HG03460 (cell line): Measurements from ENCODE around the gene CBLC.
"Not testable (repeated sequence)": the region's sequence is repeated elsewhere in the genome, so short reads cannot be mapped to it uniquely, and the experiment has no call there.

ENCODE experiments used
- ATAC-seq: cut with Tn5 transposase; IDR thresholded peaks from one replicate; pipeline ENCODE4 v1.9.1; 2021; ENCODE audit not compliant: unreplicated experiment

CBLC gene

GRCh38 chr19:44765033-44765948, 12.4 kb upstream of the CBLC start:
- ATAC-seq: no peak

GRCh38 chr19:44765949-44766335, 11.7 kb upstream of the CBLC start:
- no peak for ATAC-seq

- no peak for ATAC-seq
Observed at GRCh38 chr19:44767295-44768180, 10.2 kb upstream of the CBLC start.

- ATAC-seq: peak; percentile 87
Observed at GRCh38 chr19:44770550-44771257, 7.0 kb upstream of the CBLC start.

GRCh38 chr19:44772144-44772543, 5.5 kb upstream of the CBLC start:
- ATAC-seq: not testable (repeated sequence)

GRCh38 chr19:44772959-44773358, 4.7 kb upstream of the CBLC start:
- no peak for ATAC-seq

GRCh38 chr19:44775676-44776240, 1.9 kb upstream of the CBLC start:
- no peak for ATAC-seq

- ATAC-seq: no peak
Observed at GRCh38 chr19:44776402-44777096, 1.1 kb upstream of the CBLC start.

- ATAC-seq: no peak
Observed at GRCh38 chr19:44779150-44779549, 1.5 kb downstream of the CBLC start.

GRCh38 chr19:44781694-44782093, 4.0 kb downstream of the CBLC start:
- not testable (repeated sequence) for ATAC-seq

- no peak for ATAC-seq
Observed at GRCh38 chr19:44782729-44783128, 5.0 kb downstream of the CBLC start.

- no peak for ATAC-seq
Observed at GRCh38 chr19:44783545-44783944, 5.9 kb downstream of the CBLC start.

- ATAC-seq: no peak
Observed at GRCh38 chr19:44785271-44785670, 7.6 kb downstream of the CBLC start.

GRCh38 chr19:44785993-44786392, 8.3 kb downstream of the CBLC start:
- ATAC-seq: no peak

- no peak for ATAC-seq
Observed at GRCh38 chr19:44788971-44789370, 11.3 kb downstream of the CBLC start.

GRCh38 chr19:44789943-44790483, 12.3 kb downstream of the CBLC start:
- ATAC-seq: no peak

GRCh38 chr19:44792281-44792680, 14.6 kb downstream of the CBLC start:
- no peak for ATAC-seq

- no peak for ATAC-seq
Observed at GRCh38 chr19:44794610-44795009, 16.9 kb downstream of the CBLC start.

- no peak for ATAC-seq
Observed at GRCh38 chr19:44795398-44795987, 17.8 kb downstream of the CBLC start.

- ATAC-seq: no peak
Observed at GRCh38 chr19:44796701-44797115, 19.0 kb downstream of the CBLC start.
